Measurements from ENCODE around the gene LBX1.
A peak's percentile ranks its signal among the peaks of the same experiment; 100 is the strongest.

LBX1 gene

GRCh38 chr10:101270763-101271162, 41.5 kb upstream of the LBX1 start:
- TF ChIP-seq CEBPB (IDR thresholded peaks at IDR 0.05) (no peak), CREB1 (IDR thresholded peaks at IDR 0.05; ENCODE audit: low read depth) (no peak), RAD21 (IDR thresholded peaks at IDR 0.05; ENCODE audit: low read depth) (no peak), YY1 (IDR thresholded peaks at IDR 0.05; ENCODE audit: low read depth) (no peak), EP300 (IDR thresholded peaks at IDR 0.05; ENCODE audit: borderline replicate concordance) (no peak), MAX (IDR thresholded peaks at IDR 0.05) (no peak), EGR1 (IDR thresholded peaks at IDR 0.05) (no peak), TEAD4 (IDR thresholded peaks at IDR 0.05) (no peak), ZBTB7A (IDR thresholded peaks at IDR 0.05; ENCODE audit: low read depth) (no peak), NFIC (IDR thresholded peaks at IDR 0.05) (no peak), FOXM1 (IDR thresholded peaks at IDR 0.05; ENCODE audit: borderline replicate concordance, low read depth) (no peak), TCF12 (IDR thresholded peaks at IDR 0.05; ENCODE audit: low read depth) (no peak), TAF1 (IDR thresholded peaks at IDR 0.05; ENCODE audit: low read depth) (no peak), USF1 (IDR thresholded peaks at IDR 0.05) (no peak), REST (IDR thresholded peaks at IDR 0.05; ENCODE audit: low read depth) (no peak)

- peak; percentile 39; the same call in 1 of the 2 replicates for TF ChIP-seq CEBPB (IDR thresholded peaks at IDR 0.05)
- no peak for TF ChIP-seq FOXM1 (IDR thresholded peaks at IDR 0.05; ENCODE audit: borderline replicate concordance, low read depth)
Measured at GRCh38 chr10:101267776-101268175, 38.5 kb upstream of the LBX1 start.

GRCh38 chr10:101267290-101267680, 38.0 kb upstream of the LBX1 start:
- TF ChIP-seq CEBPB (IDR thresholded peaks at IDR 0.05): no peak
- TF ChIP-seq REST (IDR thresholded peaks at IDR 0.05; ENCODE audit: low read depth): no peak
- no peak for TF ChIP-seq EP300 (IDR thresholded peaks at IDR 0.05; ENCODE audit: borderline replicate concordance)
- no peak for TF ChIP-seq ZBTB7A (IDR thresholded peaks at IDR 0.05; ENCODE audit: low read depth)
- TF ChIP-seq TEAD4 (IDR thresholded peaks at IDR 0.05): no peak
- no peak for TF ChIP-seq CREB1 (IDR thresholded peaks at IDR 0.05; ENCODE audit: low read depth)
- no peak for TF ChIP-seq EGR1 (IDR thresholded peaks at IDR 0.05)
- TF ChIP-seq RAD21 (IDR thresholded peaks at IDR 0.05; ENCODE audit: low read depth): no peak
- TF ChIP-seq TCF12 (IDR thresholded peaks at IDR 0.05; ENCODE audit: low read depth): no peak
- no peak for TF ChIP-seq NFIC (IDR thresholded peaks at IDR 0.05)

GRCh38 chr10:101266381-101267289, 37.4 kb upstream of the LBX1 start:
- no peak for TF ChIP-seq FOXM1 (IDR thresholded peaks at IDR 0.05; ENCODE audit: borderline replicate concordance, low read depth)
- TF ChIP-seq CEBPB (IDR thresholded peaks at IDR 0.05): no peak

GRCh38 chr10:101263150-101263752, 34.0 kb upstream of the LBX1 start:
- no peak for TF ChIP-seq TAF1 (IDR thresholded peaks at IDR 0.05; ENCODE audit: low read depth)

- no peak for TF ChIP-seq TEAD4 (IDR thresholded peaks at IDR 0.05)
- TF ChIP-seq NFIC (IDR thresholded peaks at IDR 0.05): no peak
- TF ChIP-seq REST (IDR thresholded peaks at IDR 0.05; ENCODE audit: low read depth): no peak
- TF ChIP-seq EGR1 (IDR thresholded peaks at IDR 0.05): no peak
- TF ChIP-seq TAF1 (IDR thresholded peaks at IDR 0.05; ENCODE audit: low read depth): no peak
- no peak for TF ChIP-seq MAX (IDR thresholded peaks at IDR 0.05)
- TF ChIP-seq YY1 (IDR thresholded peaks at IDR 0.05; ENCODE audit: low read depth): no peak
- TF ChIP-seq ZBTB7A (IDR thresholded peaks at IDR 0.05; ENCODE audit: low read depth): no peak
- no peak for TF ChIP-seq TCF12 (IDR thresholded peaks at IDR 0.05; ENCODE audit: low read depth)
- no peak for TF ChIP-seq RAD21 (IDR thresholded peaks at IDR 0.05; ENCODE audit: low read depth)
- no peak for TF ChIP-seq CREB1 (IDR thresholded peaks at IDR 0.05; ENCODE audit: low read depth)
- TF ChIP-seq CEBPB (IDR thresholded peaks at IDR 0.05): no peak
- no peak for TF ChIP-seq EP300 (IDR thresholded peaks at IDR 0.05; ENCODE audit: borderline replicate concordance)
Measured at GRCh38 chr10:101262147-101262546, 32.9 kb upstream of the LBX1 start.
